Thymus (tissue), 11 donors: ENCODE results near the gene ZDHHC6. TPM values are rescaled to one million over a fixed set of nuclear protein-coding genes. Genes with fewer than 3 reads are reported as not detected.
"Not testable (repeated sequence)": the region's sequence is repeated elsewhere in the genome, so short reads cannot be mapped to it uniquely, and the experiment has no call there.

Experiments
- DNase-seq, 9 donors: peaks; one replicate each; pipeline ENCODE4 v3.0.0-alpha.2; 2013; ENCODE audit warnings: low spot score in 9 of 9, low read depth in 6 of 9, missing footprints in 1 of 9
- H3K27ac ChIP-seq, 2 donors: one replicate each; pipeline ENCODE4 v1.5.1; 2013; ENCODE audit warnings: control low read depth in 1 of 2, low read depth in 1 of 2, low read length in 1 of 2, mild to moderate bottlenecking in 1 of 2, moderate library complexity in 1 of 2
- H3K27me3 ChIP-seq, 2 donors: one replicate each; pipeline ENCODE4 v1.5.1; 2013; ENCODE audit warnings: low read length in 1 of 2; ENCODE audit not compliant: control insufficient read depth in 2 of 2, insufficient read depth in 1 of 2
- H3K36me3 ChIP-seq, 2 donors: one replicate each; pipeline ENCODE4 v1.5.1; 2013; ENCODE audit warnings: low read length in 1 of 2, mild to moderate bottlenecking in 1 of 2, moderate library complexity in 1 of 2; ENCODE audit not compliant: control insufficient read depth in 2 of 2, insufficient read depth in 2 of 2
- H3K4me1 ChIP-seq, 2 donors: one replicate each; pipeline ENCODE4 v1.5.1; 2013; ENCODE audit warnings: low read length in 2 of 2; ENCODE audit not compliant: control insufficient read depth in 2 of 2, insufficient read depth in 2 of 2
- H3K4me3 ChIP-seq, 2 donors: one replicate each; pipeline ENCODE4 v1.5.1; 2013; ENCODE audit warnings: low read length in 2 of 2, control low read depth in 1 of 2, mild to moderate bottlenecking in 1 of 2
- H3K9me3 ChIP-seq, 2 donors: one replicate each; pipeline ENCODE4 v1.5.1; 2013; ENCODE audit warnings: low read length in 1 of 2, mild to moderate bottlenecking in 1 of 2; ENCODE audit not compliant: control insufficient read depth in 2 of 2, insufficient read depth in 1 of 2
- WGBS: extraction: QIAGEN DNeasy Blood & Tissue Kit; methylation state at CpG from one replicate; pipeline ENCODE4 v1.1.7; 2013; 5-methylcytosine and 5-hydroxymethylcytosine counted together
- polyA plus RNA-seq: library from polyadenylated mRNA; stranded (reverse); fragments of 200-250 nt; gene quantifications from one replicate; pipeline ENCODE4 v1.2.3, GENCODE V29; 2013
- total RNA-seq: library from RNA; stranded (reverse); fragments of 120-200 nt; gene quantifications from one replicate; pipeline ENCODE4 v1.2.4, GENCODE V29; 2013
- donor health status: healthy.

The ZDHHC6 gene
- total and polyA plus RNA-seq, 2 donors = 28.0 to 64.5 TPM

- not testable (repeated sequence) for H3K27ac ChIP-seq, H3K4me3 ChIP-seq, H3K9me3 ChIP-seq, H3K4me1 ChIP-seq, DNase-seq, H3K27me3 ChIP-seq
- peaks cover 8 to 11% of the 10 kb centered on the region in 2 donors for H3K36me3 ChIP-seq
- WGBS = 91% methylated on average over 2 of the region's 2 CpGs
These were observed 39.9 kb downstream of the ZDHHC6 start for GRCh38 chr10:112406806-112407205.

- H3K4me1 ChIP-seq = no peaks in the 10 kb centered on the region
- H3K36me3 ChIP-seq = peaks cover 2 to 10% of the 10 kb centered on the region in 2 donors
- no peak overlapping the region for H3K27ac ChIP-seq
- H3K27me3 ChIP-seq = no peaks in the 10 kb centered on the region
- 95% methylated on average over 3 of the region's 3 CpGs for WGBS
- DNase-seq = no peak
- no peak overlapping the region for H3K4me3 ChIP-seq
- no peaks in the 10 kb centered on the region for H3K9me3 ChIP-seq
These were observed 42.1 kb downstream of the ZDHHC6 start for GRCh38 chr10:112404617-112405016.

GRCh38 chr10:112402917-112403316, 43.8 kb downstream of the ZDHHC6 start:
- H3K27ac ChIP-seq = no peak overlapping the region
- no peaks in the 10 kb centered on the region for H3K9me3 ChIP-seq
- DNase-seq = no peak
- no peaks in the 10 kb centered on the region for H3K27me3 ChIP-seq
- WGBS = over 99% methylated on average over 2 of the region's 2 CpGs
- no peaks in the 10 kb centered on the region for H3K4me1 ChIP-seq
- H3K4me3 ChIP-seq = no peak overlapping the region
- H3K36me3 ChIP-seq = peaks cover 0 to 7% of the 10 kb centered on the region in 2 donors

GRCh38 chr10:112397592-112397991, 49.1 kb downstream of the ZDHHC6 start:
- H3K4me3 ChIP-seq = no peak overlapping the region
- no peaks in the 10 kb centered on the region for H3K27me3 ChIP-seq
- no peak for DNase-seq
- peaks cover 0 to 6% of the 10 kb centered on the region in 2 donors for H3K36me3 ChIP-seq
- no peak overlapping the region for H3K27ac ChIP-seq
- WGBS = 98% methylated on average over 2 of the region's 2 CpGs
- no peaks in the 10 kb centered on the region for H3K9me3 ChIP-seq
- no peaks in the 10 kb centered on the region for H3K4me1 ChIP-seq

GRCh38 chr10:112395809-112396530, 50.7 kb downstream of the ZDHHC6 start:
- Histone ChIP-seq H3K36me3 (peaks cover 0 to 4% of the 10 kb centered on the region in 2 donors), H3K27me3 (no peaks in the 10 kb centered on the region), H3K4me3 (no peak overlapping the region), H3K27ac (no peak overlapping the region), H3K9me3 (no peaks in the 10 kb centered on the region), H3K4me1 (no peaks in the 10 kb centered on the region)
- DNase-seq = no peak
- 98% methylated on average over 5 of the region's 5 CpGs for WGBS

GRCh38 chr10:112394475-112394875, 52.2 kb downstream of the ZDHHC6 start:
- no peaks in the 10 kb centered on the region for H3K4me1 ChIP-seq
- 95% methylated on average over 5 of the region's 5 CpGs for WGBS
- H3K36me3 ChIP-seq = peaks cover 0 to 4% of the 10 kb centered on the region in 2 donors
- no peak overlapping the region for H3K4me3 ChIP-seq
- no peak for DNase-seq
- no peak overlapping the region for H3K27ac ChIP-seq
- H3K9me3 ChIP-seq = no peaks in the 10 kb centered on the region
- H3K27me3 ChIP-seq = no peaks in the 10 kb centered on the region

GRCh38 chr10:112393827-112394226, 52.9 kb downstream of the ZDHHC6 start:
- H3K4me1 ChIP-seq = no peaks in the 10 kb centered on the region
- H3K36me3 ChIP-seq = peaks cover 0 to 4% of the 10 kb centered on the region in 2 donors
- WGBS = 97% methylated on average over 2 of the region's 2 CpGs
- H3K9me3 ChIP-seq = no peaks in the 10 kb centered on the region
- no peak overlapping the region for H3K27ac ChIP-seq
- no peaks in the 10 kb centered on the region for H3K27me3 ChIP-seq
- no peak overlapping the region for H3K4me3 ChIP-seq
- DNase-seq = no peak

GRCh38 chr10:112393341-112393740, 53.4 kb downstream of the ZDHHC6 start:
- WGBS = 93% methylated on average over 1 of the region's 1 CpG
- H3K4me1 ChIP-seq = no peaks in the 10 kb centered on the region
- no peaks in the 10 kb centered on the region for H3K27me3 ChIP-seq
- no peaks in the 10 kb centered on the region for H3K9me3 ChIP-seq
- H3K36me3 ChIP-seq = peaks cover 0 to 4% of the 10 kb centered on the region in 2 donors
- no peak overlapping the region for H3K4me3 ChIP-seq
- no peak for DNase-seq
- no peak overlapping the region for H3K27ac ChIP-seq

- Histone ChIP-seq H3K27me3 (no peaks in the 10 kb centered on the region), H3K4me1 (no peaks in the 10 kb centered on the region), H3K9me3 (no peaks in the 10 kb centered on the region), H3K36me3 (no peaks in the 10 kb centered on the region), H3K4me3 (no peak overlapping the region), H3K27ac (no peak overlapping the region)
- DNase-seq = no peak
- 98% methylated on average over 3 of the region's 3 CpGs for WGBS
These were observed 56.5 kb downstream of the ZDHHC6 start for GRCh38 chr10:112390125-112390703.
